ENCODE data around the gene CPEB3.

DNA sequence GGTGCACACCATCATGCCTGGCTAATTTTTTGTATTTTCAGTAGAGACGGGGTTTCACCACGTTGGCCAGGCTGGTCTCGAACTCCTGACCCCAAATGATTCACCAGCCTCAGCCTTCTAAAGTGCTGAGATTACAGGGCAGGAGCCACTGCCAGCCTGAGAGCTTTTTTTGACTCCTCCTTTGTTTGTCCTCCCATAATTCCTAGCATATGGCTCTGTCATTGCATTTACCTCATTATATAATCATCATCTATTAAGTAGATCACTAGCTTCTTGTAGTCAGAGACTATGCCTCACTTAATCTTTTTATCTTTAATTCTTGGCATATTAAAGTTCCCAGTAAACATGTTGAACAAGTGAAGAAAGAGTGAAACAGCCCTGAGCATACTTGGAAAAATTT, 82.1 kb downstream of the CPEB3 start:
- TF ChIP-seq, protein P1, sequence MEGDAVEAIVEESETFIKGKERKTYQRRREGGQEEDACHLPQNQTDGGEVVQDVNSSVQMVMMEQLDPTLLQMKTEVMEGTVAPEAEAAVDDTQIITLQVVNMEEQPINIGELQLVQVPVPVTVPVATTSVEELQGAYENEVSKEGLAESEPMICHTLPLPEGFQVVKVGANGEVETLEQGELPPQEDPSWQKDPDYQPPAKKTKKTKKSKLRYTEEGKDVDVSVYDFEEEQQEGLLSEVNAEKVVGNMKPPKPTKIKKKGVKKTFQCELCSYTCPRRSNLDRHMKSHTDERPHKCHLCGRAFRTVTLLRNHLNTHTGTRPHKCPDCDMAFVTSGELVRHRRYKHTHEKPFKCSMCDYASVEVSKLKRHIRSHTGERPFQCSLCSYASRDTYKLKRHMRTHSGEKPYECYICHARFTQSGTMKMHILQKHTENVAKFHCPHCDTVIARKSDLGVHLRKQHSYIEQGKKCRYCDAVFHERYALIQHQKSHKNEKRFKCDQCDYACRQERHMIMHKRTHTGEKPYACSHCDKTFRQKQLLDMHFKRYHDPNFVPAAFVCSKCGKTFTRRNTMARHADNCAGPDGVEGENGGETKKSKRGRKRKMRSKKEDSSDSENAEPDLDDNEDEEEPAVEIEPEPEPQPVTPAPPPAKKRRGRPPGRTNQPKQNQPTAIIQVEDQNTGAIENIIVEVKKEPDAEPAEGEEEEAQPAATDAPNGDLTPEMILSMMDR (IDR thresholded peaks at IDR 0.05): no peak
- no peak for TF ChIP-seq POLR2A (IDR thresholded peaks at IDR 0.05)

Measured in heart left ventricle (tissue), 13 donors.